SJCRH30 (cell line): Measurements from ENCODE around the gene CACNB3. TPM values are rescaled to one million over a fixed set of nuclear protein-coding genes. Genes with fewer than 3 reads are reported as not detected.
"Not testable (repeated sequence)": the region's sequence is repeated elsewhere in the genome, so short reads cannot be mapped to it uniquely, and the experiment has no call there.

Source experiments
- DNase-seq, 2 experiments: peaks; one replicate each; pipeline ENCODE4 v3.0.0-alpha.2; 2015 to 2020
- H3K27ac ChIP-seq: fragments of 250-450 bp; sonication (Bioruptor Pico); 2 replicates; pipeline ENCODE4 v1.5.1; 2020; ENCODE audit warnings: mild to moderate bottlenecking, moderate library complexity
- H3K27me3 ChIP-seq: fragments of 250-450 bp; sonication (Bioruptor Pico); 2 replicates; pipeline ENCODE4 v1.5.1; 2020; ENCODE audit warnings: mild to moderate bottlenecking, moderate library complexity
- H3K36me3 ChIP-seq: fragments of 250-450 bp; sonication (Bioruptor Pico); 2 replicates; pipeline ENCODE4 v1.5.1; 2020; ENCODE audit warnings: mild to moderate bottlenecking, moderate library complexity
- H3K4me1 ChIP-seq: fragments of 250-450 bp; sonication (Bioruptor Pico); 2 replicates; pipeline ENCODE4 v1.5.1; 2020; ENCODE audit warnings: mild to moderate bottlenecking, moderate library complexity
- H3K4me3 ChIP-seq: fragments of 250-450 bp; sonication (Bioruptor Pico); 2 replicates; pipeline ENCODE4 v1.5.1; 2020; ENCODE audit warnings: mild to moderate bottlenecking, moderate library complexity
- H3K9me3 ChIP-seq: fragments of 250-450 bp; sonication (Bioruptor Pico); replicated peaks from 2 replicates; pipeline ENCODE4 v1.5.1; 2020; ENCODE audit warnings: mild to moderate bottlenecking, moderate library complexity
- total RNA-seq: library from RNA; depleted of rRNA; stranded (reverse); fragments of >200 nt; shearing (Covaris generic); gene quantifications from 2 replicates; pipeline ENCODE4 v1.2.3, GENCODE V29; 2014; rRNA removed

Gene CACNB3
- total RNA-seq, 1 experiment from 2014 or later, result 11.9 TPM

- Histone ChIP-seq H3K4me1 (no peaks in the 10 kb centered on the region), H3K36me3 (no peaks in the 10 kb centered on the region), H3K4me3 (peak overlapping the region; percentile 53), H3K27me3 (peaks cover 44% of the 10 kb centered on the region), H3K27ac (no peak overlapping the region), H3K9me3 (no peaks in the 10 kb centered on the region)
- DNase-seq, result no peak
Measured at GRCh38 chr12:48866052-48866711, 47.9 kb downstream of the CACNB3 start.

GRCh38 chr12:48868451-48868850, 50.2 kb downstream of the CACNB3 start:
- Histone ChIP-seq H3K27me3 (peaks cover 44% of the 10 kb centered on the region), H3K9me3 (no peaks in the 10 kb centered on the region), H3K36me3 (no peaks in the 10 kb centered on the region), H3K4me3 (no peak overlapping the region), H3K4me1 (no peaks in the 10 kb centered on the region), H3K27ac (no peak overlapping the region)
- DNase-seq, result no peak

GRCh38 chr12:48869191-48869590, 50.9 kb downstream of the CACNB3 start:
- no peaks in the 10 kb centered on the region for H3K9me3 ChIP-seq
- H3K36me3 ChIP-seq, result no peaks in the 10 kb centered on the region
- H3K27me3 ChIP-seq, result peaks cover 39% of the 10 kb centered on the region
- no peaks in the 10 kb centered on the region for H3K4me1 ChIP-seq
- DNase-seq, result no peak
- H3K27ac ChIP-seq, result no peak overlapping the region
- no peak overlapping the region for H3K4me3 ChIP-seq

- no peaks in the 10 kb centered on the region for H3K36me3 ChIP-seq
- no peak overlapping the region for H3K27ac ChIP-seq
- H3K4me3 ChIP-seq, result no peak overlapping the region
- no peaks in the 10 kb centered on the region for H3K9me3 ChIP-seq
- no peak for DNase-seq
- no peaks in the 10 kb centered on the region for H3K4me1 ChIP-seq
- H3K27me3 ChIP-seq, result peaks cover 34% of the 10 kb centered on the region
Measured at GRCh38 chr12:48873096-48873495, 54.8 kb downstream of the CACNB3 start.

- DNase-seq, H3K27ac ChIP-seq: not testable (repeated sequence)
Measured at GRCh38 chr12:48873534-48873933, 55.2 kb downstream of the CACNB3 start.

GRCh38 chr12:48875944-48876515, 57.7 kb downstream of the CACNB3 start:
- no peaks in the 10 kb centered on the region for H3K4me1 ChIP-seq
- H3K4me3 ChIP-seq, result no peak overlapping the region
- DNase-seq, result no peak
- H3K27me3 ChIP-seq, result peaks cover 31% of the 10 kb centered on the region
- no peaks in the 10 kb centered on the region for H3K36me3 ChIP-seq
- no peaks in the 10 kb centered on the region for H3K9me3 ChIP-seq
- H3K27ac ChIP-seq, result no peak overlapping the region

More at GRCh38 chr12:48873534-48873933, 55.2 kb downstream of the CACNB3 start:
- H3K4me1 ChIP-seq, H3K9me3 ChIP-seq, H3K36me3 ChIP-seq, H3K4me3 ChIP-seq: not testable (repeated sequence)
- H3K27me3 ChIP-seq, result peaks cover 34% of the 10 kb centered on the region

Other genes starting within 250 kb of the CACNB3 start
- not detected in 2 replicates for gene LALBA, start 248.4 kb upstream of the CACNB3 start, total RNA-seq
- 63.9 and 69.3 TPM in 2 replicates for gene KANSL2, start 136.3 kb upstream of the CACNB3 start, total RNA-seq
- gene CCNT1, start 101.8 kb upstream of the CACNB3 start, total RNA-seq, result 63.6 and 70.1 TPM in 2 replicates
- gene ADCY6, start 29.4 kb upstream of the CACNB3 start, total RNA-seq, result 16.1 and 18.7 TPM in 2 replicates
- 153 and 167 TPM in 2 replicates for gene DDX23, start 33.7 kb downstream of the CACNB3 start, total RNA-seq
- 0.10 and 0.43 TPM in 2 replicates for gene RND1, start 47.4 kb downstream of the CACNB3 start, total RNA-seq
- gene FKBP11, start 107.0 kb downstream of the CACNB3 start, total RNA-seq, result 6.5 and 8.6 TPM in 2 replicates
- gene ARF3, start 139.0 kb downstream of the CACNB3 start, total RNA-seq, result 80.9 and 82.1 TPM in 2 replicates
- 2.8 and 3.0 TPM in 2 replicates for gene WNT10B, start 153.2 kb downstream of the CACNB3 start, total RNA-seq
- gene WNT1, start 159.8 kb downstream of the CACNB3 start, total RNA-seq, result not detected in 2 replicates
- 5.0 and 5.5 TPM in 2 replicates for gene DDN, start 180.9 kb downstream of the CACNB3 start, total RNA-seq
- 37.1 and 43.0 TPM in 2 replicates for gene PRKAG1, start 200.3 kb downstream of the CACNB3 start, total RNA-seq
- gene KMT2D, start 242.3 kb downstream of the CACNB3 start, total RNA-seq, result 30.1 and 31.2 TPM in 2 replicates